GM18868 (cell line): ENCODE measurements around the gene SON.
"Not testable (repeated sequence)": the region's sequence is repeated elsewhere in the genome, so short reads cannot be mapped to it uniquely, and the experiment has no call there.

ENCODE experiments used
- ATAC-seq: cut with Tn5 transposase; IDR thresholded peaks from one replicate; pipeline ENCODE4 v1.9.1; 2021; ENCODE audit warnings: mild to moderate bottlenecking, moderate library complexity; ENCODE audit not compliant: unreplicated experiment

Gene SON

GRCh38 chr21:33572350-33572749 is 29.5 kb downstream of the SON start:
- no peak for ATAC-seq

GRCh38 chr21:33576741-33577141 is 33.9 kb downstream of the SON start:
- ATAC-seq = not testable (repeated sequence)

- ATAC-seq = no peak
These were observed 35.4 kb downstream of the SON start for GRCh38 chr21:33578214-33578613.

GRCh38 chr21:33578959-33579542 is 36.2 kb downstream of the SON start:
- no peak for ATAC-seq

GRCh38 chr21:33584455-33584854 is 41.6 kb downstream of the SON start:
- no peak for ATAC-seq

- ATAC-seq = no peak
These were observed 44.1 kb downstream of the SON start for GRCh38 chr21:33586927-33587326.

- ATAC-seq = no peak
These were observed 45.1 kb downstream of the SON start for GRCh38 chr21:33587792-33588484.

GRCh38 chr21:33588485-33589335 is 45.9 kb downstream of the SON start, which contains the start of gene DONSON:
TSS of gene DONSON (minus strand) at chr21:33588684. CDS start at chr21:33588641, 43 bp downstream.
- peak; percentile 89 for ATAC-seq

GRCh38 chr21:33598051-33598450 is 55.2 kb downstream of the SON start:
- no peak for ATAC-seq

GRCh38 chr21:33608559-33608958 is 65.7 kb downstream of the SON start:
- ATAC-seq = no peak

GRCh38 chr21:33611006-33611744 is 68.3 kb downstream of the SON start:
- ATAC-seq = no peak

- not testable (repeated sequence) for ATAC-seq
These were observed 74.7 kb downstream of the SON start for GRCh38 chr21:33617565-33617964.

GRCh38 chr21:33618407-33618806 is 75.6 kb downstream of the SON start:
- ATAC-seq = no peak

GRCh38 chr21:33619726-33620125 is 76.9 kb downstream of the SON start:
- ATAC-seq = no peak

GRCh38 chr21:33622253-33622652 is 79.4 kb downstream of the SON start:
- no peak for ATAC-seq

GRCh38 chr21:33626151-33626550 is 83.3 kb downstream of the SON start:
- not testable (repeated sequence) for ATAC-seq
